ENCODE data around the gene ZNHIT3. TPM values are rescaled to one million over a fixed set of nuclear protein-coding genes. Genes with fewer than 3 reads are reported as not detected.
A peak's percentile ranks its signal among the peaks of the same experiment; 100 is the strongest.

Gene ZNHIT3
- total and polyA plus RNA-seq, 2 of the 13 experiments (the other 11 are each of a cell fraction or from before 2014, with no cell fraction given): 66.6 to 77.4 TPM

DNA sequence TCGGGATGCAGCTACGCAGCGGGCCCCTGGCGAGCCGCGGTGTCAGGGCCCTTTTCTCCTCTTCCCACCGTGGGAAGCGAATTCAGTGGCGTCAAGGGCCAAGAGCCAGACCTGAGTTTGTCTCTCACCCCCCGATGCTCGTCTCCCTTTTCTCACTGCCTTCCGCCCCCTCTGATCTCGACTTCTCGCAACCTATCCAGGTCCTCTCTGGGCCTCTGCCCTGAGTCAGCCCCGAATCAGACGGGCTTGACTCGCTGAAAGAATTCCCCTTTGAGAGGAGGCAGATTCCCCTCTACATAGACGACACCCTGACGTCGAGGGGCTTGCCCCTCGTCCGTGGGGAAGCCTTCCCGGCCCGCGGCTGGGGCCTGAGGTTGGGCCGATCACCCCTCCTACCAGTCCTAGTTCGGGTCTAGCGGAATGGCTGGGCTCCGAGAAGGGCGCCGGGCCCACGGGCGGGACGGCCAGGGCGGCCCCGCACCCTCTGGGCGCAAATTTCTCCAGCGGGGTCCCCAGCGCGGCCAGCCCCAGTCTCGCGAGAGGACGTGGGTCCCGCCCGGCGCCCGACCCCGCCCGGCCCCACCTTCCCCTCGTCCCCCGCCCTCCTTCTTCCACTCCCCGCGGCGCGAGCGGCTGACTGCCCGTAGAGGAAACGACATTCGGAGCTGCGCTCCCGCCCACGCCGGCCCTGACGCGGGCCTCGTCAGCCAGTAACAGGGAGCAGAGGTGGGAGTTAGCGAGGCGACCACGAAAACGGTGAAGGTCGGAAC lies 58.0 kb downstream of the ZNHIT3 start, which contains the start of gene GGNBP2 (continued):
- TF ChIP-seq, protein P1, sequence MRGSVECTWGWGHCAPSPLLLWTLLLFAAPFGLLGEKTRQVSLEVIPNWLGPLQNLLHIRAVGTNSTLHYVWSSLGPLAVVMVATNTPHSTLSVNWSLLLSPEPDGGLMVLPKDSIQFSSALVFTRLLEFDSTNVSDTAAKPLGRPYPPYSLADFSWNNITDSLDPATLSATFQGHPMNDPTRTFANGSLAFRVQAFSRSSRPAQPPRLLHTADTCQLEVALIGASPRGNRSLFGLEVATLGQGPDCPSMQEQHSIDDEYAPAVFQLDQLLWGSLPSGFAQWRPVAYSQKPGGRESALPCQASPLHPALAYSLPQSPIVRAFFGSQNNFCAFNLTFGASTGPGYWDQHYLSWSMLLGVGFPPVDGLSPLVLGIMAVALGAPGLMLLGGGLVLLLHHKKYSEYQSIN (CRISPR knock-in tag; IDR thresholded peaks at IDR 0.05; ENCODE audit: borderline replicate concordance): no peak
- TF ChIP-seq SNRNP70 (IDR thresholded peaks at IDR 0.05; ENCODE audit: low read depth, low read length): no peak
- TF ChIP-seq ZNF607 (CRISPR knock-in tag; IDR thresholded peaks at IDR 0.05; ENCODE audit: borderline replicate concordance): no peak
- TF ChIP-seq MXD4 (CRISPR knock-in tag; IDR thresholded peaks at IDR 0.05): no peak
- TF ChIP-seq ATF7 (IDR thresholded peaks at IDR 0.05): no peak
- no peak for TF ChIP-seq ATF7 (CRISPR knock-in tag; IDR thresholded peaks at IDR 0.05)
- no peak for TF ChIP-seq ZNF160 (CRISPR knock-in tag; IDR thresholded peaks at IDR 0.05)
- no peak for TF ChIP-seq RNF2 (conservative IDR thresholded peaks at IDR 0.05; ENCODE audit: low read depth)
- TF ChIP-seq ZNF224 (CRISPR knock-in tag; IDR thresholded peaks at IDR 0.05): 0 out of 2 replicates have a peak, but pooled peaks have one; percentile 82
- no peak for TF ChIP-seq STAG1 (CRISPR knock-in tag; IDR thresholded peaks at IDR 0.05)
- no peak for TF ChIP-seq SOX6 (IDR thresholded peaks at IDR 0.05)
- no peak for TF ChIP-seq SOX6 (CRISPR knock-in tag; IDR thresholded peaks at IDR 0.05)
- no peak for TF ChIP-seq ZSCAN25 (CRISPR knock-in tag; IDR thresholded peaks at IDR 0.05)
- peak; percentile 75; the same call in 1 of the 2 replicates for TF ChIP-seq IKZF5 (CRISPR knock-in tag; IDR thresholded peaks at IDR 0.05)
- no peak for TF ChIP-seq TBP (CRISPR knock-in tag; IDR thresholded peaks at IDR 0.05)
- no peak for TF ChIP-seq NBN (conservative IDR thresholded peaks at IDR 0.05)
- TF ChIP-seq KLF16 (CRISPR knock-in tag; IDR thresholded peaks at IDR 0.05): 0 out of 4 replicates have a peak, but pooled peaks of 1 of the 2 experiments have one; percentile 59
- TF ChIP-seq, protein P2, sequence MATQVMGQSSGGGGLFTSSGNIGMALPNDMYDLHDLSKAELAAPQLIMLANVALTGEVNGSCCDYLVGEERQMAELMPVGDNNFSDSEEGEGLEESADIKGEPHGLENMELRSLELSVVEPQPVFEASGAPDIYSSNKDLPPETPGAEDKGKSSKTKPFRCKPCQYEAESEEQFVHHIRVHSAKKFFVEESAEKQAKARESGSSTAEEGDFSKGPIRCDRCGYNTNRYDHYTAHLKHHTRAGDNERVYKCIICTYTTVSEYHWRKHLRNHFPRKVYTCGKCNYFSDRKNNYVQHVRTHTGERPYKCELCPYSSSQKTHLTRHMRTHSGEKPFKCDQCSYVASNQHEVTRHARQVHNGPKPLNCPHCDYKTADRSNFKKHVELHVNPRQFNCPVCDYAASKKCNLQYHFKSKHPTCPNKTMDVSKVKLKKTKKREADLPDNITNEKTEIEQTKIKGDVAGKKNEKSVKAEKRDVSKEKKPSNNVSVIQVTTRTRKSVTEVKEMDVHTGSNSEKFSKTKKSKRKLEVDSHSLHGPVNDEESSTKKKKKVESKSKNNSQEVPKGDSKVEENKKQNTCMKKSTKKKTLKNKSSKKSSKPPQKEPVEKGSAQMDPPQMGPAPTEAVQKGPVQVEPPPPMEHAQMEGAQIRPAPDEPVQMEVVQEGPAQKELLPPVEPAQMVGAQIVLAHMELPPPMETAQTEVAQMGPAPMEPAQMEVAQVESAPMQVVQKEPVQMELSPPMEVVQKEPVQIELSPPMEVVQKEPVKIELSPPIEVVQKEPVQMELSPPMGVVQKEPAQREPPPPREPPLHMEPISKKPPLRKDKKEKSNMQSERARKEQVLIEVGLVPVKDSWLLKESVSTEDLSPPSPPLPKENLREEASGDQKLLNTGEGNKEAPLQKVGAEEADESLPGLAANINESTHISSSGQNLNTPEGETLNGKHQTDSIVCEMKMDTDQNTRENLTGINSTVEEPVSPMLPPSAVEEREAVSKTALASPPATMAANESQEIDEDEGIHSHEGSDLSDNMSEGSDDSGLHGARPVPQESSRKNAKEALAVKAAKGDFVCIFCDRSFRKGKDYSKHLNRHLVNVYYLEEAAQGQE (IDR thresholded peaks at IDR 0.05; ENCODE audit: borderline replicate concordance in 1 of 2, low read depth in 1 of 2, low read length in 2 of 2): no peak
- TF ChIP-seq ZNF33B (CRISPR knock-in tag; IDR thresholded peaks at IDR 0.05): no peak
- TF ChIP-seq ZNF367 (CRISPR knock-in tag; IDR thresholded peaks at IDR 0.05; ENCODE audit: borderline replicate concordance): no peak; the same call in 1 of the 2 replicates
- no peak for TF ChIP-seq ZNF17 (CRISPR knock-in tag; IDR thresholded peaks at IDR 0.05)
- 0 out of 2 replicates have a peak, but pooled peaks have one; percentile 21 for TF ChIP-seq PHF20 (CRISPR knock-in tag; IDR thresholded peaks at IDR 0.05)
- peak; percentile 30 for TF ChIP-seq HNRNPK (IDR thresholded peaks at IDR 0.05; ENCODE audit: low read depth, low read length, poor library complexity, severe bottlenecking)
- TF ChIP-seq POLR2A (IDR thresholded peaks at IDR 0.05; ENCODE audit: insufficient read depth in 1 of 2, low read depth in 2 of 2, low read length in 2 of 2): peak; percentile 79 to 94
- no peak for TF ChIP-seq ZNF768 (CRISPR knock-in tag; IDR thresholded peaks at IDR 0.05)
- peak; percentile 71; the same call in 1 of the 2 replicates for TF ChIP-seq REPIN1 (CRISPR knock-in tag; IDR thresholded peaks at IDR 0.05; ENCODE audit: borderline replicate concordance, low read depth)
- peak; percentile 71; the same call in 1 of the 2 replicates for TF ChIP-seq ZFP41 (CRISPR knock-in tag; IDR thresholded peaks at IDR 0.05; ENCODE audit: borderline replicate concordance)
